ENCODE data around the gene NDUFB3. TPM values are rescaled to one million over a fixed set of nuclear protein-coding genes. Genes with fewer than 3 reads are reported as not detected.
"Not testable (repeated sequence)": the region's sequence is repeated elsewhere in the genome, so short reads cannot be mapped to it uniquely, and the experiment has no call there.

NDUFB3 gene
- total RNA-seq, 1 donor = 25.7 TPM

GRCh38 chr2:201040867-201041628 is 30.8 kb upstream of the NDUFB3 start:
- no peaks in the 10 kb centered on the region for H4K20me1 ChIP-seq (ENCODE audit: insufficient read depth, low read length)
- no peak overlapping the region for H3K4me2 ChIP-seq (ENCODE audit: insufficient read depth, low read length)
- peaks cover 32% of the 10 kb centered on the region for H3K79me2 ChIP-seq (ENCODE audit: insufficient read depth, low read length)
- H3K9me3 ChIP-seq (ENCODE audit: low read depth, low read length) = no peaks in the 10 kb centered on the region
- H3K27me3 ChIP-seq (ENCODE audit: insufficient read depth, low read length) = no peaks in the 10 kb centered on the region
- H3K4me1 ChIP-seq (ENCODE audit: insufficient read depth, low read length) = no peaks in the 10 kb centered on the region
- no peak overlapping the region for H3K27ac ChIP-seq (ENCODE audit: low read depth, low read length)
- no peak overlapping the region for H2AFZ ChIP-seq (ENCODE audit: low read length)
- no peak for TF ChIP-seq CTCF (IDR thresholded peaks at IDR 0.05; ENCODE audit: extremely low read depth, low read depth, low read length)
- peaks cover 7% of the 10 kb centered on the region for H3K36me3 ChIP-seq (ENCODE audit: insufficient read depth, low read length)
- H3K4me3 ChIP-seq (ENCODE audit: insufficient read depth, low read length) = no peak overlapping the region
- DNase-seq (ENCODE audit: insufficient read length, low spot score, missing footprints) = peak; percentile 66

GRCh38 chr2:201042451-201042850 is 29.4 kb upstream of the NDUFB3 start:
- not testable (repeated sequence) for DNase-seq (ENCODE audit: insufficient read length, low spot score, missing footprints); H3K4me3 ChIP-seq (ENCODE audit: insufficient read depth, low read length); H3K4me1 ChIP-seq (ENCODE audit: insufficient read depth, low read length); H3K36me3 ChIP-seq (ENCODE audit: insufficient read depth, low read length); H3K27me3 ChIP-seq (ENCODE audit: insufficient read depth, low read length); H2AFZ ChIP-seq (ENCODE audit: low read length); H3K27ac ChIP-seq (ENCODE audit: low read depth, low read length); H3K9me3 ChIP-seq (ENCODE audit: low read depth, low read length); H3K4me2 ChIP-seq (ENCODE audit: insufficient read depth, low read length); H4K20me1 ChIP-seq (ENCODE audit: insufficient read depth, low read length)
- H3K79me2 ChIP-seq (ENCODE audit: insufficient read depth, low read length) = peaks cover 45% of the 10 kb centered on the region

GRCh38 chr2:201043050-201043449 is 28.8 kb upstream of the NDUFB3 start:
- H2AFZ ChIP-seq (ENCODE audit: low read length); H3K4me2 ChIP-seq (ENCODE audit: insufficient read depth, low read length); H4K20me1 ChIP-seq (ENCODE audit: insufficient read depth, low read length); DNase-seq (ENCODE audit: insufficient read length, low spot score, missing footprints); H3K4me3 ChIP-seq (ENCODE audit: insufficient read depth, low read length); H3K36me3 ChIP-seq (ENCODE audit: insufficient read depth, low read length); H3K9me3 ChIP-seq (ENCODE audit: low read depth, low read length); H3K27ac ChIP-seq (ENCODE audit: low read depth, low read length); H3K27me3 ChIP-seq (ENCODE audit: insufficient read depth, low read length); H3K4me1 ChIP-seq (ENCODE audit: insufficient read depth, low read length): not testable (repeated sequence)
- peaks cover 51% of the 10 kb centered on the region for H3K79me2 ChIP-seq (ENCODE audit: insufficient read depth, low read length)

GRCh38 chr2:201046881-201047280 is 24.9 kb upstream of the NDUFB3 start:
- Histone ChIP-seq H3K27ac (ENCODE audit: low read depth, low read length) (no peak overlapping the region), H2AFZ (ENCODE audit: low read length) (no peak overlapping the region), H3K27me3 (ENCODE audit: insufficient read depth, low read length) (no peaks in the 10 kb centered on the region), H3K9me3 (ENCODE audit: low read depth, low read length) (no peaks in the 10 kb centered on the region), H3K4me1 (ENCODE audit: insufficient read depth, low read length) (no peaks in the 10 kb centered on the region), H4K20me1 (ENCODE audit: insufficient read depth, low read length) (peaks cover 10% of the 10 kb centered on the region), H3K4me3 (ENCODE audit: insufficient read depth, low read length) (no peak overlapping the region), H3K36me3 (ENCODE audit: insufficient read depth, low read length) (peaks cover 3% of the 10 kb centered on the region), H3K4me2 (ENCODE audit: insufficient read depth, low read length) (no peak overlapping the region), H3K79me2 (ENCODE audit: insufficient read depth, low read length) (peaks cover 66% of the 10 kb centered on the region)
- DNase-seq (ENCODE audit: insufficient read length, low spot score, missing footprints) = no peak
- no peak for TF ChIP-seq CTCF (IDR thresholded peaks at IDR 0.05; ENCODE audit: extremely low read depth, low read depth, low read length)

GRCh38 chr2:201049455-201049854 is 22.3 kb upstream of the NDUFB3 start:
- no peak overlapping the region for H3K4me2 ChIP-seq (ENCODE audit: insufficient read depth, low read length)
- no peaks in the 10 kb centered on the region for H3K4me1 ChIP-seq (ENCODE audit: insufficient read depth, low read length)
- no peak overlapping the region for H3K27ac ChIP-seq (ENCODE audit: low read depth, low read length)
- H3K36me3 ChIP-seq (ENCODE audit: insufficient read depth, low read length) = peaks cover 3% of the 10 kb centered on the region
- H3K27me3 ChIP-seq (ENCODE audit: insufficient read depth, low read length) = no peaks in the 10 kb centered on the region
- DNase-seq (ENCODE audit: insufficient read length, low spot score, missing footprints) = no peak
- no peak overlapping the region for H2AFZ ChIP-seq (ENCODE audit: low read length)
- no peak overlapping the region for H3K4me3 ChIP-seq (ENCODE audit: insufficient read depth, low read length)
- TF ChIP-seq CTCF (IDR thresholded peaks at IDR 0.05; ENCODE audit: extremely low read depth, low read depth, low read length) = no peak
- H3K9me3 ChIP-seq (ENCODE audit: low read depth, low read length) = no peaks in the 10 kb centered on the region
- H3K79me2 ChIP-seq (ENCODE audit: insufficient read depth, low read length) = peaks cover 86% of the 10 kb centered on the region
- H4K20me1 ChIP-seq (ENCODE audit: insufficient read depth, low read length) = peaks cover 13% of the 10 kb centered on the region

All from osteoblast (primary cell).